Activated T-cell treated with anti-CD3 and anti-CD28 coated beads, Interleukin-2, amount 50 U/mL, for 72 hours (primary cell): ENCODE results near the gene GNG7. TPM values are rescaled to one million over a fixed set of nuclear protein-coding genes. Genes with fewer than 3 reads are reported as not detected.
"Not testable (repeated sequence)": the region's sequence is repeated elsewhere in the genome, so short reads cannot be mapped to it uniquely, and the experiment has no call there.

Source experiments
- ATAC-seq, 2 donors: fragments of 150-1000 bp; cut with Tn5 transposase; replicated peaks in 1 of 2; 2 replicates each; pipeline ENCODE4 v1.10.0; 2021; ENCODE audit warnings: moderate library complexity in 2 of 2, mild to moderate bottlenecking in 1 of 2
- DNase-seq, 2 donors: peaks; one replicate each; pipeline ENCODE4 v3.0.0; 2021 to 2022; ENCODE audit warnings: mixed read lengths in 1 of 2
- H3K27ac Mint-ChIP-seq: one replicate; pipeline ENCODE4 v1.8.0; 2022; ENCODE audit warnings: mild to moderate bottlenecking, moderate library complexity, mixed read lengths
- H3K27me3 Mint-ChIP-seq: one replicate; pipeline ENCODE4 v1.8.0; 2022; ENCODE audit warnings: low read depth, mixed read lengths
- H3K36me3 Mint-ChIP-seq, 2 donors: one replicate each; pipeline ENCODE4 v1.8.0; 2022; ENCODE audit warnings: mixed read lengths in 2 of 2, mild to moderate bottlenecking in 1 of 2; ENCODE audit not compliant: insufficient read depth in 2 of 2
- H3K4me1 Mint-ChIP-seq: one replicate; pipeline ENCODE4 v1.8.0; 2022; ENCODE audit warnings: low read depth, mixed read lengths
- H3K4me3 Mint-ChIP-seq, 2 donors: one replicate each; pipeline ENCODE4 v1.8.0; 2022; ENCODE audit warnings: mild to moderate bottlenecking in 2 of 2, mixed read lengths in 2 of 2, moderate library complexity in 2 of 2
- H3K9me3 Mint-ChIP-seq, 2 donors: one replicate each; pipeline ENCODE4 v1.8.0; 2022; ENCODE audit warnings: mixed read lengths in 2 of 2
- total RNA-seq, 2 donors: library from RNA; stranded (reverse); gene quantifications; one replicate each; pipeline ENCODE4 v1.2.3, GENCODE V29; 2022

GNG7 gene
- total RNA-seq, 2 donors from 2014 or later = 1.3 TPM

- no peak overlapping the region for H3K27ac Mint-ChIP-seq
- ATAC-seq (no peak), DNase-seq (no peak)
- no peaks in the 10 kb centered on the region for H3K27me3 Mint-ChIP-seq
- no peaks in the 10 kb centered on the region for H3K9me3 Mint-ChIP-seq
- H3K36me3 Mint-ChIP-seq = no peaks in the 10 kb centered on the region
- H3K4me3 Mint-ChIP-seq = no peak overlapping the region
- peaks cover 15% of the 10 kb centered on the region for H3K4me1 Mint-ChIP-seq
Measured at GRCh38 chr19:2511991-2512390, 190.5 kb downstream of the GNG7 start.

GRCh38 chr19:2511570-2511969, 190.9 kb downstream of the GNG7 start:
- Mint-ChIP-seq H3K9me3 (no peaks in the 10 kb centered on the region), H3K36me3 (no peaks in the 10 kb centered on the region), H3K27ac (no peak overlapping the region), H3K27me3 (no peaks in the 10 kb centered on the region), H3K4me3 (no peak overlapping the region), H3K4me1 (peaks cover 15% of the 10 kb centered on the region)
- ATAC-seq = no peak
- no peak for DNase-seq

GRCh38 chr19:2509096-2509495, 193.4 kb downstream of the GNG7 start:
- H3K4me1 Mint-ChIP-seq = peaks cover 17% of the 10 kb centered on the region
- H3K27me3 Mint-ChIP-seq = peaks cover 11% of the 10 kb centered on the region
- H3K4me3 Mint-ChIP-seq = no peak overlapping the region
- H3K36me3 Mint-ChIP-seq = no peaks in the 10 kb centered on the region
- H3K27ac Mint-ChIP-seq = no peak overlapping the region
- DNase-seq (no peak), ATAC-seq (no peak)
- H3K9me3 Mint-ChIP-seq = no peaks in the 10 kb centered on the region

GRCh38 chr19:2507109-2507508, 195.4 kb downstream of the GNG7 start:
- Mint-ChIP-seq H3K27ac (no peak overlapping the region), H3K27me3 (peaks cover 11% of the 10 kb centered on the region), H3K36me3 (no peaks in the 10 kb centered on the region), H3K9me3 (no peaks in the 10 kb centered on the region), H3K4me1 (peaks cover 28% of the 10 kb centered on the region), H3K4me3 (peak overlapping the region in 1 of 2 donors; percentile 53)
- peak; percentile 22 to 45 for DNase-seq
- ATAC-seq = peak; percentile 30 to 56

- H3K4me3 Mint-ChIP-seq, H3K36me3 Mint-ChIP-seq, H3K9me3 Mint-ChIP-seq, DNase-seq, H3K27ac Mint-ChIP-seq, ATAC-seq: not testable (repeated sequence)
- Mint-ChIP-seq H3K4me1 (peaks cover 28% of the 10 kb centered on the region), H3K27me3 (peaks cover 11% of the 10 kb centered on the region)
Measured at GRCh38 chr19:2506656-2507055, 195.8 kb downstream of the GNG7 start.

- H3K4me3 Mint-ChIP-seq = peak overlapping the region; percentile 64 to 77
- peaks cover 28% of the 10 kb centered on the region for H3K4me1 Mint-ChIP-seq
- no peaks in the 10 kb centered on the region for H3K9me3 Mint-ChIP-seq
- DNase-seq = peak; percentile 76 to 86
- H3K27ac Mint-ChIP-seq = peak overlapping the region; percentile 61
- no peaks in the 10 kb centered on the region for H3K36me3 Mint-ChIP-seq
- ATAC-seq = peak; percentile 93 to 95
- H3K27me3 Mint-ChIP-seq = peaks cover 11% of the 10 kb centered on the region
Measured at GRCh38 chr19:2503521-2504109, 198.9 kb downstream of the GNG7 start.

GRCh38 chr19:2500841-2501261, 201.6 kb downstream of the GNG7 start:
- H3K36me3 Mint-ChIP-seq = no peaks in the 10 kb centered on the region
- H3K9me3 Mint-ChIP-seq = no peaks in the 10 kb centered on the region
- H3K27ac Mint-ChIP-seq = no peak overlapping the region
- no peak for DNase-seq
- no peak overlapping the region for H3K4me3 Mint-ChIP-seq
- peaks cover 19% of the 10 kb centered on the region for H3K4me1 Mint-ChIP-seq
- H3K27me3 Mint-ChIP-seq = peaks cover 16% of the 10 kb centered on the region
- ATAC-seq = no peak

- no peaks in the 10 kb centered on the region for H3K9me3 Mint-ChIP-seq
- H3K27ac Mint-ChIP-seq = no peak overlapping the region
- DNase-seq (no peak), ATAC-seq (no peak)
- H3K4me1 Mint-ChIP-seq = peaks cover 22% of the 10 kb centered on the region
- no peaks in the 10 kb centered on the region for H3K36me3 Mint-ChIP-seq
- peaks cover 10% of the 10 kb centered on the region for H3K27me3 Mint-ChIP-seq
- H3K4me3 Mint-ChIP-seq = no peak overlapping the region
Measured at GRCh38 chr19:2500156-2500555, 202.3 kb downstream of the GNG7 start.

GRCh38 chr19:2497186-2497585, 205.3 kb downstream of the GNG7 start:
- Mint-ChIP-seq H3K4me3 (no peak overlapping the region), H3K4me1 (peaks cover 15% of the 10 kb centered on the region), H3K36me3 (no peaks in the 10 kb centered on the region), H3K27me3 (peaks cover 30% of the 10 kb centered on the region), H3K27ac (no peak overlapping the region), H3K9me3 (no peaks in the 10 kb centered on the region)
- ATAC-seq = no peak
- no peak for DNase-seq

- Mint-ChIP-seq H3K9me3 (no peaks in the 10 kb centered on the region), H3K4me3 (peak overlapping the region; percentile 55 to 68), H3K36me3 (no peaks in the 10 kb centered on the region), H3K27me3 (peaks cover 39% of the 10 kb centered on the region), H3K27ac (no peak overlapping the region), H3K4me1 (peaks cover 15% of the 10 kb centered on the region)
- ATAC-seq = no peak
- no peak for DNase-seq
Measured at GRCh38 chr19:2495651-2496316, 206.7 kb downstream of the GNG7 start.

GRCh38 chr19:2495130-2495641, 207.3 kb downstream of the GNG7 start:
- Mint-ChIP-seq H3K9me3 (no peaks in the 10 kb centered on the region), H3K4me3 (peak overlapping the region; percentile 44 to 57), H3K27ac (no peak overlapping the region), H3K36me3 (no peaks in the 10 kb centered on the region), H3K4me1 (peaks cover 15% of the 10 kb centered on the region), H3K27me3 (peaks cover 39% of the 10 kb centered on the region)
- ATAC-seq = peak; percentile 22 to 47
- DNase-seq = peak in 1 of 2 donors; percentile 23

GRCh38 chr19:2494447-2495129, 207.9 kb downstream of the GNG7 start:
- H3K4me3 Mint-ChIP-seq = peak overlapping the region; percentile 57 to 74
- ATAC-seq = peak; percentile 71 to 80
- no peaks in the 10 kb centered on the region for H3K36me3 Mint-ChIP-seq
- peaks cover 20% of the 10 kb centered on the region for H3K4me1 Mint-ChIP-seq
- peak; percentile 44 to 47 for DNase-seq
- H3K27ac Mint-ChIP-seq = no peak overlapping the region
- H3K27me3 Mint-ChIP-seq = peaks cover 44% of the 10 kb centered on the region
- H3K9me3 Mint-ChIP-seq = no peaks in the 10 kb centered on the region

- Mint-ChIP-seq H3K36me3 (no peaks in the 10 kb centered on the region), H3K4me3 (peak overlapping the region; percentile 57 to 74), H3K27me3 (peaks cover 47% of the 10 kb centered on the region), H3K27ac (no peak overlapping the region), H3K9me3 (no peaks in the 10 kb centered on the region), H3K4me1 (peaks cover 23% of the 10 kb centered on the region)
- no peak for ATAC-seq
- DNase-seq = no peak
Measured at GRCh38 chr19:2494084-2494446, 208.4 kb downstream of the GNG7 start.
